IMR-90 (cell line): ENCODE measurements around the gene TBP. TPM values are rescaled to one million over a fixed set of nuclear protein-coding genes. Genes with fewer than 3 reads are reported as not detected.
"Not testable (repeated sequence)": the region's sequence is repeated elsewhere in the genome, so short reads cannot be mapped to it uniquely, and the experiment has no call there.

Source experiments
- ATAC-seq: fragments of 200-7000 bp; cut with Tn5 transposase; 2 replicates; pipeline ENCODE4 v1.9.1; 2020; ENCODE audit warnings: low read depth, mild to moderate bottlenecking, moderate library complexity
- BruUV-seq: library from RNA; stranded (reverse); fragments of 400-500 nt; replicated peaks from 2 replicates; lab custom pipeline; 2021; lab: Mats Ljungman, UMichigan
- CTCF ChIA-PET: fragments of 300-600 bp; formaldehyde crosslinking; extraction: SDS; loops from one replicate; lab custom pipeline; 2021; ENCODE audit warnings: antibody characterized with exemption; lab: Yijun Ruan, JAX
- POLR2A ChIA-PET: fragments of 300-600 bp; sonication (Branson Sonifier 250); formaldehyde crosslinking; loops from one replicate; lab custom pipeline; 2022; ENCODE audit warnings: antibody characterized with exemption; ENCODE audit not compliant: unreplicated experiment; lab: Charles Lee
- DNase-seq: peaks from one replicate; pipeline ENCODE4 v3.0.0; 2013
- H2AFZ ChIP-seq: replicated peaks from 2 replicates; pipeline ENCODE3; 2013; ENCODE audit warnings: low read length, mild to moderate bottlenecking; ENCODE audit not compliant: poor library complexity
- H2AK5ac ChIP-seq: 2 replicates; pipeline ENCODE4 v1.6.1; 2013; ENCODE audit warnings: low read depth, low read length, inconsistent platforms
- H2AK9ac ChIP-seq: replicated peaks from 2 replicates; pipeline ENCODE3; 2013; ENCODE audit warnings: mild to moderate bottlenecking, low read depth, low read length, moderate library complexity; ENCODE audit not compliant: poor library complexity
- H2BK120ac ChIP-seq: 2 replicates; pipeline ENCODE4 v1.6.1; 2013; ENCODE audit warnings: low read depth, low read length, inconsistent platforms
- H2BK15ac ChIP-seq: 3 replicates; pipeline ENCODE4 v1.6.1; 2013; ENCODE audit warnings: low read depth, low read length, inconsistent platforms
- H2BK20ac ChIP-seq: 2 replicates; pipeline ENCODE4 v1.6.1; 2013; ENCODE audit warnings: low read depth, mild to moderate bottlenecking, inconsistent platforms, low read length, moderate library complexity
- H2BK5ac ChIP-seq: 2 replicates; pipeline ENCODE4 v1.6.1; 2013; ENCODE audit warnings: mild to moderate bottlenecking, low read depth, low read length, inconsistent platforms; ENCODE audit not compliant: poor library complexity, severe bottlenecking
- H3K14ac ChIP-seq: replicated peaks from 2 replicates; pipeline ENCODE4 v1.6.1; 2013; ENCODE audit warnings: low read depth, low read length, inconsistent platforms
- H3K18ac ChIP-seq: 2 replicates; pipeline ENCODE4 v1.6.1; 2013; ENCODE audit warnings: low read depth, low read length, control low read depth
- H3K23ac ChIP-seq: 2 replicates; pipeline ENCODE4 v1.6.1; 2013; ENCODE audit warnings: low read depth, low read length, inconsistent platforms
- H3K27ac ChIP-seq: 2 replicates; pipeline ENCODE4 v1.5.1; 2013; ENCODE audit warnings: mild to moderate bottlenecking, control low read depth, low read length; ENCODE audit not compliant: insufficient read depth
- H3K27me3 ChIP-seq: 2 replicates; pipeline ENCODE4 v1.6.1; 2013; ENCODE audit warnings: low read length; ENCODE audit not compliant: control insufficient read depth, insufficient read depth
- H3K36me3 ChIP-seq: 2 replicates; pipeline ENCODE4 v1.6.1; 2013; ENCODE audit warnings: low read length, mixed read lengths; ENCODE audit not compliant: control insufficient read depth, insufficient read depth
- H3K4ac ChIP-seq: 2 replicates; pipeline ENCODE4 v1.6.1; 2013; ENCODE audit warnings: low read depth, low read length, inconsistent platforms
- H3K4me1 ChIP-seq: 2 replicates; pipeline ENCODE4 v1.6.1; 2013; ENCODE audit warnings: low read length, mixed read lengths; ENCODE audit not compliant: control insufficient read depth, insufficient read depth
- H3K4me2 ChIP-seq: 2 replicates; pipeline ENCODE4 v1.6.1; 2013; ENCODE audit warnings: low read depth, mild to moderate bottlenecking, control low read depth, low read length, moderate library complexity
- H3K4me3 ChIP-seq: 2 replicates; pipeline ENCODE4 v1.5.1; 2013; ENCODE audit warnings: low read depth, mild to moderate bottlenecking, control low read depth, low read length, moderate library complexity; ENCODE audit not compliant: insufficient read depth
- H3K56ac ChIP-seq: 2 replicates; pipeline ENCODE4 v1.6.1; 2013; ENCODE audit warnings: low read length, inconsistent platforms; ENCODE audit not compliant: insufficient read depth; ENCODE audit errors: extremely low read depth
- H3K79me1 ChIP-seq, 2 experiments: 2 replicates each; pipeline ENCODE4 v1.6.1; 2013; ENCODE audit warnings: low read length in 2 of 2, inconsistent platforms in 1 of 2, low read depth in 1 of 2
- H3K9ac ChIP-seq: 2 replicates; pipeline ENCODE4 v1.6.1; 2013; ENCODE audit warnings: low read depth, low read length, control low read depth
- H3K9me1 ChIP-seq: 2 replicates; pipeline ENCODE4 v1.6.1; 2013; ENCODE audit warnings: low read length, inconsistent platforms; ENCODE audit not compliant: insufficient read depth
- H3K9me3 ChIP-seq: 2 replicates; pipeline ENCODE4 v1.6.1; 2013; ENCODE audit warnings: low read length; ENCODE audit not compliant: control insufficient read depth, insufficient read depth
- H4K20me1 ChIP-seq: 2 replicates; pipeline ENCODE4 v1.6.1; 2013; ENCODE audit warnings: low read length, inconsistent platforms; ENCODE audit not compliant: insufficient read depth
- H4K5ac ChIP-seq: 2 replicates; pipeline ENCODE4 v1.6.1; 2013; ENCODE audit warnings: mild to moderate bottlenecking, low read depth, low read length, control low read depth
- H4K8ac ChIP-seq, 2 experiments: 2 replicates each; pipeline ENCODE4 v1.6.1; 2013; ENCODE audit warnings: low read depth in 2 of 2, low read length in 2 of 2, control low read depth in 1 of 2, inconsistent platforms in 1 of 2
- H4K91ac ChIP-seq: 2 replicates; pipeline ENCODE4 v1.6.1; 2013; ENCODE audit warnings: low read depth, low read length, inconsistent platforms; ENCODE audit not compliant: insufficient read depth
- CEBPB ChIP-seq: IDR thresholded peaks from 2 replicates; pipeline ENCODE4 v1.6.1; 2012; ENCODE audit warnings: low read depth, low read length, improper control_type of control experiment
- FOS ChIP-seq: fragments of 150-350 bp; IDR thresholded peaks from 2 replicates; pipeline ENCODE4 v1.6.1; 2016; ENCODE audit warnings: low read depth, low read length
- NFE2L2 ChIP-seq: fragments of 150-350 bp; IDR thresholded peaks from 2 replicates; pipeline ENCODE4 v1.6.1; 2016; ENCODE audit warnings: low read depth, mild to moderate bottlenecking, low read length
- RAD21 ChIP-seq: IDR thresholded peaks from 2 replicates; pipeline ENCODE4 v1.6.1; 2012; ENCODE audit warnings: low read length, improper control_type of control experiment
- RFX5 ChIP-seq: IDR thresholded peaks from 2 replicates; pipeline ENCODE4 v1.8.0; 2012; ENCODE audit warnings: low read depth, mild to moderate bottlenecking, low read length, moderate library complexity
- USF2 ChIP-seq: fragments of 150-350 bp; IDR thresholded peaks from 2 replicates; pipeline ENCODE4 v1.6.1; 2017; ENCODE audit warnings: mild to moderate bottlenecking, antibody characterized with exemption, low read length, low read depth
- WGBS, 2 experiments: methylation state at CpG; one replicate each; pipeline versions ENCODE4 v1.1.5 to v1.1.7; 2013; ENCODE audit warnings: missing lambda C conversion rate in 2 of 2; ENCODE audit not compliant: insufficient read length in 1 of 2; ENCODE audit errors: extremely low coverage in 2 of 2; 5-methylcytosine and 5-hydroxymethylcytosine counted together
- dilution Hi-C: fragments of 300-500 bp; cut with HindIII; formaldehyde crosslinking; loops from one replicate; pipeline ENCODE4 v1.14.3; 2018; ENCODE audit warnings: low sequenced_read_pairs; ENCODE audit not compliant: unreplicated experiment
- in situ Hi-C: fragments of 300-500 bp; cut with MboI; formaldehyde crosslinking; loops from 3 replicates; pipeline ENCODE4 v1.14.3; 2019; ENCODE audit warnings: low sequenced_read_pairs, inconsistent platforms, mixed read lengths
- intact Hi-C: fragments of 100-400 bp; cut with micrococcal nuclease; formaldehyde crosslinking; loops from 2 replicates; pipeline ENCODE4 v1.10.0; 2022
- polyA plus RNA-seq, 3 experiments: library from polyadenylated mRNA; depleted of rRNA; stranded (reverse); fragments of >200 nt; gene quantifications; 2 replicates each; pipeline ENCODE4 v1.2.3, GENCODE V29; 2012; ENCODE audit warnings: low replicate concordance in 1 of 3
- total RNA-seq: library from RNA; depleted of rRNA; stranded (reverse); fragments of >200 nt; gene quantifications from 2 replicates; pipeline ENCODE4 v1.2.3, GENCODE V29; 2012

The TBP gene
- total and polyA plus RNA-seq, 2 of the 4 experiments (the other 2 are of a cell fraction), result 8.8 to 12.5 TPM

GRCh38 chr6:170605574-170606259 is 51.5 kb downstream of the TBP start:
- H3K9ac ChIP-seq, result no peak overlapping the region
- TF ChIP-seq USF2 (no peak), RAD21 (no peak), CEBPB (no peak), NFE2L2 (no peak), RFX5 (no peak), FOS (no peak)
- no peak overlapping the region for H4K8ac ChIP-seq
- no peak for DNase-seq
- H3K4me1 ChIP-seq, result no peaks in the 10 kb centered on the region
- no peak for ATAC-seq
- no peaks in the 10 kb centered on the region for H3K36me3 ChIP-seq
- no peak overlapping the region for H3K4me2 ChIP-seq
- H3K14ac ChIP-seq, result no peak overlapping the region
- no CpG with 5 or more reads among the region's 6 CpGs for WGBS, 2 experiments
- H3K9me1 ChIP-seq, result no peaks in the 10 kb centered on the region
- no peak overlapping the region for H2BK15ac ChIP-seq
- H4K20me1 ChIP-seq, result no peaks in the 10 kb centered on the region
- in situ Hi-C loops, result no loop called here
- no peaks in the 10 kb centered on the region for H3K27me3 ChIP-seq
- H2AK9ac ChIP-seq, result no peak overlapping the region
- intact Hi-C loops, result no loop called here
- no peak overlapping the region for H4K91ac ChIP-seq
- no peak overlapping the region for H2BK120ac ChIP-seq
- ChIA-PET CTCF (no interaction called here), POLR2A (no interaction called here)
- H3K56ac ChIP-seq, result no peak overlapping the region
- H2BK20ac ChIP-seq, result no peak overlapping the region
- no peak overlapping the region for H3K4me3 ChIP-seq
- H3K4ac ChIP-seq, result no peak overlapping the region
- dilution Hi-C loops, result no loop called here
- no peak overlapping the region for H4K5ac ChIP-seq
- no peak overlapping the region for H2AK5ac ChIP-seq
- H3K18ac ChIP-seq, result no peak overlapping the region
- H2AFZ ChIP-seq, result no peak overlapping the region
- H3K79me1 ChIP-seq, result no peaks in the 10 kb centered on the region
- no peak overlapping the region for H3K23ac ChIP-seq
- no peaks in the 10 kb centered on the region for H3K9me3 ChIP-seq
- BruUV-seq, result no TSS peak
- no peak overlapping the region for H2BK5ac ChIP-seq
- no peak overlapping the region for H3K27ac ChIP-seq

- H3K56ac ChIP-seq, ATAC-seq, H4K91ac ChIP-seq, H3K27ac ChIP-seq, intact Hi-C loops, H2AFZ ChIP-seq, H3K14ac ChIP-seq, H2BK20ac ChIP-seq, H3K79me1 ChIP-seq, H4K20me1 ChIP-seq, H3K27me3 ChIP-seq, H3K9me1 ChIP-seq, in situ Hi-C loops, CTCF ChIA-PET, H3K18ac ChIP-seq, H3K4me1 ChIP-seq, BruUV-seq, H4K8ac ChIP-seq, H2AK9ac ChIP-seq, dilution Hi-C loops, H3K4me3 ChIP-seq, DNase-seq, H3K9ac ChIP-seq, H2AK5ac ChIP-seq, H4K5ac ChIP-seq, H3K23ac ChIP-seq, H2BK5ac ChIP-seq, POLR2A ChIA-PET, H3K4me2 ChIP-seq, H3K36me3 ChIP-seq, H2BK15ac ChIP-seq, H2BK120ac ChIP-seq, H3K9me3 ChIP-seq, H3K4ac ChIP-seq: not testable (repeated sequence)
- no CpG with 5 or more reads among the region's 8 CpGs for WGBS, 2 experiments
These were observed 55.1 kb downstream of the TBP start for GRCh38 chr6:170609225-170609624.
